ENCODE measurements around the gene KRTAP10-12. TPM values are rescaled to one million over a fixed set of nuclear protein-coding genes. Genes with fewer than 3 reads are reported as not detected.

The KRTAP10-12 gene
- total and polyA plus RNA-seq, 11 donors, result not detected

DNA sequence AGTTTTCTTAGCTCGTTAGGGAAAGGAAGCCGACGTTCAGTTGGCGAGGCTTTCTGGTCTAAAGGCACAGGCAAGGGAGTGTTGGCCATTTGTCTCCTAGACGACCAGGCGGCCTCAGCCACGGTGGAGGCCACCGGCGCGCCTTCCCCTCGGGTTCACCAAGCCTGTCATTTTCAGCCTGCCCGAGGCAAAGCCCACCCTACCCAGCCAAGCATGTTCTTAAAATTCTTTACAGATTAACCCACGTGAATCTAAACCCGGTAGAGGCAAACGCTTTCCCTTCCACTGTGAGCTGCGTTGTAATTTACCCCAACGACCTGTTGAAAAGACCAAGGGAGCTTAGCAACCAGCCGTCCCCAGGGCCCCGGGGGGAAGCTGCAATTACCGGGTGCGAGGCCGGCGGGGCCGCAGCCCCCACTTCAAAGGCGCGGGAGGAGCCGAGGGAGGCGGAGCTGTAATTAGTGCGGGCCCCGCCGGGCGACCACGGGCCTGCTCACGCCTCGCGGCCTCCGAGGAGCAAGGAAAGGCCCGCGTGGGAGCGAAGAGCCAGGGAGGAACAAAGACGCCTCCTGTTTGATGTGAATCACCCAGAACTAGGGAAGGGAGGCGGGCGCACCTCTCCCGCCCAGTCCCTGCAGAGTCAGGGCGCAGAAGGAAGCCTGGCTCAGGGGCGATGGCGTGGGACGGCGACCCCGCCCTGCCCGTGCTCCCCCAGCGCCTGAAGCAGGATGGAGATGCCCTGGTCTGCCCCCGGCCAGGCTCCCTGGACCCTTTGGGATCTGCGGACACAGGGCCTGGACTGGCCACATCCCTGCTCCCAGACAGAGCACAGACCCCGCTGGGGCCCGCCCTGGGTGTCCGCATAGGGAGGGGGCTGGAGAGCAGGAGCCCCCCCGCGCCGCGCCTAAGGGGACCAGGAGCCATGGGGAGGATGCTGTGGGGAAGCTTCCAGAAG is 26.5 kb downstream of the KRTAP10-12 start:
- WGBS, 4 donors, result 21 to 30% (median 23%) methylated on average over 43 to 61 of the region's 61 CpGs
- intact Hi-C loops (cut with DNase I), result loop anchor here in 1 of 10 donors (10.0 kb wide), 1 partner anchor 59 kb away; the partner anchor contains the start of gene KRTAP12-2

GRCh38 chr21:44724196-44724595 is 27.2 kb downstream of the KRTAP10-12 start:
- TF ChIP-seq POLR2A (IDR thresholded peaks at IDR 0.05), result no peak
- no peak for TF ChIP-seq CTCF (IDR thresholded peaks at IDR 0.05)
- Histone ChIP-seq H3K36me3 (no peaks in the 10 kb centered on the region), H3K27me3 (peaks cover 10 to 63% (median 23%) of the 10 kb centered on the region in 9 donors), H3K27ac (no peak overlapping the region), H3K4me3 (no peak overlapping the region), H3K4me1 (peaks cover 0 to 11% (median 0%) of the 10 kb centered on the region in 12 donors), H3K9me3 (no peaks in the 10 kb centered on the region)
- intact Hi-C loops (cut with DNase I), result loop anchor here in 1 of 10 donors (10.0 kb wide), 1 partner anchor 59 kb away; the partner anchor contains the start of gene KRTAP12-2
- ATAC-seq (no peak), DNase-seq (no peak)
- 83 to 87% (median 86%) methylated on average over 7 of the region's 7 CpGs for WGBS, 4 donors

More for the DNA sequence above, 26.5 kb downstream of the KRTAP10-12 start:
- TF ChIP-seq CTCF (IDR thresholded peaks at IDR 0.05) (no peak), POLR2A (IDR thresholded peaks at IDR 0.05) (no peak)
- peaks cover 0 to 11% (median 0%) of the 10 kb centered on the region in 12 donors for H3K4me1 ChIP-seq
- DNase-seq, result no peak
- H3K4me3 ChIP-seq, result peak overlapping the region in 1 of 12 donors; percentile 25
- peaks cover 10 to 63% (median 23%) of the 10 kb centered on the region in 9 donors for H3K27me3 ChIP-seq
- H3K27ac ChIP-seq, result no peak overlapping the region
- peak in 1 of 4 donors; percentile 29 for ATAC-seq
- no peaks in the 10 kb centered on the region for H3K9me3 ChIP-seq
- H3K36me3 ChIP-seq, result no peaks in the 10 kb centered on the region

GRCh38 chr21:44724926-44725325 is 28.0 kb downstream of the KRTAP10-12 start:
- H3K4me1 ChIP-seq, result peaks cover 0 to 11% (median 0%) of the 10 kb centered on the region in 12 donors
- peaks cover 10 to 63% (median 23%) of the 10 kb centered on the region in 9 donors for H3K27me3 ChIP-seq
- WGBS, 4 donors, result 93 to 94% (median 93%) methylated on average over 14 of the region's 14 CpGs
- no peak overlapping the region for H3K4me3 ChIP-seq
- TF ChIP-seq CTCF (IDR thresholded peaks at IDR 0.05), result no peak
- no peak for TF ChIP-seq POLR2A (IDR thresholded peaks at IDR 0.05)
- H3K9me3 ChIP-seq, result no peaks in the 10 kb centered on the region
- DNase-seq, result no peak
- no peak for ATAC-seq
- intact Hi-C loops (cut with DNase I), result loop anchor here in 1 of 10 donors (10.0 kb wide), 1 partner anchor 60 kb away; the partner anchor contains the start of gene KRTAP12-2
- no peaks in the 10 kb centered on the region for H3K36me3 ChIP-seq
- no peak overlapping the region for H3K27ac ChIP-seq

DNA sequence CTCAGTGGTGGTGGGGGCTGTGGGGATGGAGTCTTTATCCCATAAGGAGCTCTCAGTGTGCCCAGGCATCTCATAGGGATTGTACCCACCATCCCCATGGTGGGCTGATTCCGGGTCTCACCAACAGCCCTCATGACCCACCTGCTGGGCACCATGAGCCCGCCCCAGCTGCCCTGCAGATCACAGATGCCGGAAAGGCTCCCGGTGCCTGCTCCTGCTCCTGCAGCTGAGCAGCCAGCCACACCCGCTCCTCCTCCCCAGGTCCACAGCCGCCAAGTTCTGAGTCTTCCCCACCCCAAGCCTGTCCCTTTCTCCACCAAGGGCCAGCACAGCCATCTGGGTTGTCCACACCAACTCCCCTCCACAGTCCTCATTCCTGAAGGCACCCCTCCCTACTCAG is 29.9 kb downstream of the KRTAP10-12 start:
- H3K27me3 ChIP-seq, result peaks cover 10 to 57% (median 22%) of the 10 kb centered on the region in 9 donors
- no peak overlapping the region for H3K27ac ChIP-seq
- TF ChIP-seq POLR2A (IDR thresholded peaks at IDR 0.05) (no peak), CTCF (IDR thresholded peaks at IDR 0.05) (no peak)
- peaks cover 0 to 11% (median 0%) of the 10 kb centered on the region in 12 donors for H3K4me1 ChIP-seq
- DNase-seq (no peak), ATAC-seq (no peak)
- no peak overlapping the region for H3K4me3 ChIP-seq
- no peaks in the 10 kb centered on the region for H3K36me3 ChIP-seq
- no peaks in the 10 kb centered on the region for H3K9me3 ChIP-seq
- intact Hi-C loops (cut with DNase I), result loop anchor here in 1 of 10 donors (10.0 kb wide), 1 partner anchor 62 kb away; the partner anchor contains the start of gene KRTAP12-2
- WGBS, 4 donors, result 67 to 81% (median 71%) methylated on average over 4 to 6 of the region's 6 CpGs

Data from heart left ventricle (tissue), 16 donors.